Gastrocnemius medialis (tissue), 4 donors: ENCODE data around the gene TMEM132C. TPM values are rescaled to one million over a fixed set of nuclear protein-coding genes. Genes with fewer than 3 reads are reported as not detected.

Experiments used
- ATAC-seq, 2 donors: fragments of 150-250 bp; one replicate each; pipeline ENCODE4 v1.9.1; 2016
- DNase-seq, 2 donors: peaks; one replicate each; pipeline ENCODE4 v3.0.0-alpha.2; 2019
- H3K27ac ChIP-seq, 4 donors: fragments of 200-600 bp; sonication (generic); 1 replicate in 1 of 4; 2 replicates in 3 of 4; pipeline ENCODE4 v1.5.1; 2016 to 2018; ENCODE audit warnings: mild to moderate bottlenecking in 2 of 4, moderate library complexity in 1 of 4
- H3K27me3 ChIP-seq, 3 donors: fragments of 200-600 bp; sonication (generic) in 2 of 3; 1 replicate in 1 of 3; 2 replicates in 2 of 3; pipeline versions ENCODE4 v1.5.1 to v1.6.0; 2016 to 2019; ENCODE audit warnings: mild to moderate bottlenecking in 1 of 3, moderate library complexity in 1 of 3
- H3K36me3 ChIP-seq, 2 donors: fragments of 200-600 bp; sonication (generic) in 1 of 2; one replicate each; pipeline ENCODE4 v1.5.1; 2017 to 2018
- H3K4me1 ChIP-seq, 2 donors: fragments of 200-600 bp; sonication (generic) in 1 of 2; one replicate each; pipeline ENCODE4 v1.5.1; 2016 to 2017; ENCODE audit warnings: mild to moderate bottlenecking in 2 of 2
- H3K4me3 ChIP-seq, 4 donors: fragments of 200-600 bp; sonication (generic) in 3 of 4; 1 replicate in 1 of 4; 2 replicates in 3 of 4; pipeline ENCODE4 v1.5.1; 2016 to 2019; ENCODE audit warnings: mild to moderate bottlenecking in 2 of 4
- H3K9me3 ChIP-seq, 3 donors: fragments of 200-600 bp; sonication (generic) in 2 of 3; 1 replicate in 1 of 3; 2 replicates in 2 of 3; pipeline ENCODE4 v1.5.1; 2016 to 2019
- CTCF ChIP-seq, 5 experiments: fragments of 450-650 bp in 3 of 5; fragments of 200-600 bp in 2 of 5; sonication (generic) in 2 of 5; IDR thresholded peaks in 4 of 5; conservative IDR thresholded peaks in 1 of 5; 1 replicate in 4 of 5; 2 replicates in 1 of 5; pipeline ENCODE4 v1.5.1; 2016 to 2019; ENCODE audit warnings: antibody characterized with exemption in 5 of 5, mild to moderate bottlenecking in 3 of 5, moderate library complexity in 3 of 5
- POLR2A ChIP-seq, 2 donors: fragments of 450-650 bp; IDR thresholded peaks; one replicate each; pipeline ENCODE4 v1.6.1; 2017; ENCODE audit warnings: antibody characterized with exemption in 2 of 2, mild to moderate bottlenecking in 2 of 2, moderate library complexity in 2 of 2
- in situ Hi-C, 4 donors: fragments of 200-750 bp; cut with MboI; loops; one replicate each; pipeline versions ENCODE4 v1.15.0 to v1.8.0; 2017; ENCODE audit warnings: low sequenced_read_pairs in 4 of 4
- intact Hi-C: fragments of 100-400 bp; cut with DNase I; formaldehyde crosslinking; loops from one replicate; pipeline ENCODE4 v1.15.1; 2023; ENCODE audit warnings: low total_unique reads
- total RNA-seq, 4 donors: library from RNA; depleted of rRNA; stranded (reverse); fragments of >200 nt; gene quantifications; one replicate each; pipeline versions ENCODE4 v1.1.0 to v1.2.3, GENCODE V29; 2016

TMEM132C gene
- total RNA-seq, 4 donors from 2014 or later, result 0.24 to 0.82 (median 0.68) TPM

DNA sequence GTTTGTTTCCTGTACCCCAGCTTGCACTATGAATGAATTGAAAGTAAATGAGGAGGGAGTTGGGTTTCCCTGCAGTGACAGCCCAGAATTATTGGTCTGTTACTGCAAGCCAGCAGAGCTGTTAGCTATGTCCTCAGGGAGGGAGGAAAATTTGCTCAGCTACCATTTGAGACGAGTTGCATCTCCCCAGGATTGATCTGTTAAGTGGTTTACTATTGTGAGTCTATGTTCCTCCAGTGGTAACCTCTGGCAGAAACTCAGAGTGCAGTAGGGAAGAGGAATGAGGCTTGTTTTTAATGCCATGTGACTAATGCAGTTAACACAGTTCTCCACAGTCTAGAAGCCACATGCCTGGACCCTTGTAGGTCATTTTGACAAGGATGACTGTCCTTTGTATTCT, 382.9 kb downstream of the TMEM132C start:
- DNase-seq (no peak), ATAC-seq (no peak)
- Histone ChIP-seq H3K9me3 (no peaks in the 10 kb centered on the region), H3K4me1 (no peaks in the 10 kb centered on the region), H3K27me3 (no peaks in the 10 kb centered on the region), H3K36me3 (no peaks in the 10 kb centered on the region), H3K27ac (no peak overlapping the region), H3K4me3 (no peak overlapping the region)
- TF ChIP-seq CTCF (IDR thresholded peaks at IDR 0.05 in 4 of 5, conservative IDR thresholded peaks at IDR 0.05 in 1 of 5) (no peak), POLR2A (IDR thresholded peaks at IDR 0.05) (no peak)
- intact Hi-C loops, result no loop called here
- in situ Hi-C loops, result no loop called here

GRCh38 chr12:128652136-128652751, 385.3 kb downstream of the TMEM132C start:
- TF ChIP-seq POLR2A (IDR thresholded peaks at IDR 0.05) (no peak), CTCF (IDR thresholded peaks at IDR 0.05 in 4 of 5, conservative IDR thresholded peaks at IDR 0.05 in 1 of 5) (no peak)
- Histone ChIP-seq H3K36me3 (no peaks in the 10 kb centered on the region), H3K4me1 (no peaks in the 10 kb centered on the region), H3K4me3 (no peak overlapping the region), H3K27ac (no peak overlapping the region), H3K9me3 (no peaks in the 10 kb centered on the region), H3K27me3 (no peaks in the 10 kb centered on the region)
- intact Hi-C loops (no loop called here), in situ Hi-C loops (no loop called here)
- ATAC-seq (no peak), DNase-seq (no peak)

DNA sequence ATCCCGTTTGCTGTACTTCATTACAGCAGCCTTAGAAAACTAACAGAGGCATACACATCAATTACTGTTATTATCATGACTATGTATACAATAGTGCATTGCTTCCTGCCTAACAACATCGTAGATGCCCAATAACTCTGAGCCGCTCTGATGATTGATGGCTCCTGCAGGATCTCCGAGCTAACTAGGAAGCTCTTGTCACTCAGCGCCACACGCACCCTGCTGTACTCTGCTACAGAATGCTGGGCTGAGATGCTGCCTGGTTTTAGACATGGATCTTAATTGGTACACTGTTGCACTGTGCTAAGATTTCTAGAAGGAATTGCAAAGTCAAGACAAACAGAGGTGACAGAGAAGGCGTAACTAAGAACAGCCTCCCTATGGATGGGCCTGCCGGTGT, 387.5 kb downstream of the TMEM132C start:
- H3K4me3 ChIP-seq, result no peak overlapping the region
- H3K9me3 ChIP-seq, result no peaks in the 10 kb centered on the region
- H3K27ac ChIP-seq, result no peak overlapping the region
- no peaks in the 10 kb centered on the region for H3K4me1 ChIP-seq
- no peak for ATAC-seq
- H3K27me3 ChIP-seq, result no peaks in the 10 kb centered on the region
- intact Hi-C loops, result no loop called here
- no peaks in the 10 kb centered on the region for H3K36me3 ChIP-seq
- in situ Hi-C loops, result no loop called here
- DNase-seq, result no peak
- no peak for TF ChIP-seq CTCF (IDR thresholded peaks at IDR 0.05 in 4 of 5, conservative IDR thresholded peaks at IDR 0.05 in 1 of 5)
- TF ChIP-seq POLR2A (IDR thresholded peaks at IDR 0.05), result no peak

DNA sequence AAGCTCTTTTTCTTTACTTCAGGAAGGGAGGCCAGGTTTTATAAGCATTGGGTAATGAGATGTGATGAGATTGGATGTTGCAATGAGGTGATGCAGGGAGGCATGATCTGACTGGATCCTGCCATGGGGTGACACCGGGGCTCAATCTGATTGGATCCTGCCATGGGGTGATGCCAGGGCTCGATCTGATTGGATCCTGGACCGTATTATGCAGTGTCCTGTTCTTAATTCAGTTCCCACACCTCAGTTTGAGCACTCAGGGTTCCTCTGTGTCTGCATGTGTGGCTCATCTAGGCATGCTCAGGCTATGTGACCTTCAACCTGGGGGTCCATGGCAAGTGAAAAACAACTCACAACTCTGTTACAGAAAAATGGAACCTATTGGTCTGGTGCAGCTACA, 390.4 kb downstream of the TMEM132C start:
- intact Hi-C loops (no loop called here), in situ Hi-C loops (no loop called here)

More for the DNA sequence above, 390.4 kb downstream of the TMEM132C start:
- TF ChIP-seq CTCF (IDR thresholded peaks at IDR 0.05 in 4 of 5, conservative IDR thresholded peaks at IDR 0.05 in 1 of 5), result no peak
- no peak for TF ChIP-seq POLR2A (IDR thresholded peaks at IDR 0.05)
- H3K4me3 ChIP-seq, result no peak overlapping the region
- DNase-seq (no peak), ATAC-seq (no peak)
- H3K36me3 ChIP-seq, result no peaks in the 10 kb centered on the region
- no peaks in the 10 kb centered on the region for H3K9me3 ChIP-seq
- H3K27me3 ChIP-seq, result no peaks in the 10 kb centered on the region
- H3K4me1 ChIP-seq, result no peaks in the 10 kb centered on the region
- H3K27ac ChIP-seq, result no peak overlapping the region
